Measurements from ENCODE around the gene GRIA4. TPM values are rescaled to one million over a fixed set of nuclear protein-coding genes. Genes with fewer than 3 reads are reported as not detected.

The GRIA4 gene
- total RNA-seq, 1 donor from 2014 or later = not detected

GRCh38 chr11:105789579-105790420 is 179.9 kb downstream of the GRIA4 start:
- H3K4me1 ChIP-seq = no peaks in the 10 kb centered on the region
- no peaks in the 10 kb centered on the region for H3K36me3 ChIP-seq
- intact Hi-C loops (cut with DNase I) = no loop called here
- no peak overlapping the region for H3K4me3 ChIP-seq
- H3K27ac ChIP-seq = no peak overlapping the region
- no peaks in the 10 kb centered on the region for H3K9me3 ChIP-seq
- no peaks in the 10 kb centered on the region for H3K27me3 ChIP-seq
- no peak for TF ChIP-seq CTCF (IDR thresholded peaks at IDR 0.05)
- no peak for TF ChIP-seq POLR2AphosphoS5 (IDR thresholded peaks at IDR 0.05; ENCODE audit: insufficient read depth in 1 of 2, low read depth in 1 of 2)
- TF ChIP-seq POLR2A (IDR thresholded peaks at IDR 0.05) = no peak
- DNase-seq (ENCODE audit: extremely low spot score in 2 of 2) = no peak

GRCh38 chr11:105790840-105791239 is 181.0 kb downstream of the GRIA4 start:
- Histone ChIP-seq H3K27ac (no peak overlapping the region), H3K4me1 (no peaks in the 10 kb centered on the region), H3K36me3 (no peaks in the 10 kb centered on the region), H3K4me3 (no peak overlapping the region), H3K27me3 (no peaks in the 10 kb centered on the region), H3K9me3 (no peaks in the 10 kb centered on the region)
- DNase-seq (ENCODE audit: extremely low spot score in 2 of 2) = no peak
- intact Hi-C loops (cut with DNase I) = no loop called here
- no peak for TF ChIP-seq POLR2AphosphoS5 (IDR thresholded peaks at IDR 0.05; ENCODE audit: insufficient read depth in 1 of 2, low read depth in 1 of 2)
- no peak for TF ChIP-seq POLR2A (IDR thresholded peaks at IDR 0.05)
- no peak for TF ChIP-seq CTCF (IDR thresholded peaks at IDR 0.05)

- TF ChIP-seq POLR2A (IDR thresholded peaks at IDR 0.05) (no peak), CTCF (IDR thresholded peaks at IDR 0.05) (no peak), POLR2AphosphoS5 (IDR thresholded peaks at IDR 0.05; ENCODE audit: insufficient read depth in 1 of 2, low read depth in 1 of 2) (no peak)
- H3K9me3 ChIP-seq = no peaks in the 10 kb centered on the region
- intact Hi-C loops (cut with DNase I) = no loop called here
Measured at GRCh38 chr11:105793092-105793491, 183.2 kb downstream of the GRIA4 start.

GRCh38 chr11:105799263-105799662 is 189.4 kb downstream of the GRIA4 start:
- DNase-seq (ENCODE audit: extremely low spot score in 2 of 2) = no peak
- Histone ChIP-seq H3K4me3 (no peak overlapping the region), H3K27ac (no peak overlapping the region), H3K27me3 (no peaks in the 10 kb centered on the region), H3K4me1 (no peaks in the 10 kb centered on the region), H3K36me3 (no peaks in the 10 kb centered on the region), H3K9me3 (no peaks in the 10 kb centered on the region)
- no peak for TF ChIP-seq POLR2A (IDR thresholded peaks at IDR 0.05)
- no peak for TF ChIP-seq POLR2AphosphoS5 (IDR thresholded peaks at IDR 0.05; ENCODE audit: insufficient read depth in 1 of 2, low read depth in 1 of 2)
- intact Hi-C loops (cut with DNase I) = no loop called here

More at GRCh38 chr11:105793092-105793491, 183.2 kb downstream of the GRIA4 start:
- no peaks in the 10 kb centered on the region for H3K36me3 ChIP-seq
- no peak overlapping the region for H3K27ac ChIP-seq
- no peaks in the 10 kb centered on the region for H3K4me1 ChIP-seq
- H3K27me3 ChIP-seq = no peaks in the 10 kb centered on the region
- H3K4me3 ChIP-seq = no peak overlapping the region
- DNase-seq (ENCODE audit: extremely low spot score in 2 of 2) = no peak

- no peaks in the 10 kb centered on the region for H3K9me3 ChIP-seq
- H3K4me1 ChIP-seq = no peaks in the 10 kb centered on the region
- no peak for TF ChIP-seq POLR2AphosphoS5 (IDR thresholded peaks at IDR 0.05; ENCODE audit: insufficient read depth in 1 of 2, low read depth in 1 of 2)
- no peak for TF ChIP-seq CTCF (IDR thresholded peaks at IDR 0.05)
- no peaks in the 10 kb centered on the region for H3K27me3 ChIP-seq
- no peak overlapping the region for H3K27ac ChIP-seq
- H3K36me3 ChIP-seq = no peaks in the 10 kb centered on the region
- intact Hi-C loops (cut with DNase I) = no loop called here
- H3K4me3 ChIP-seq = no peak overlapping the region
- DNase-seq (ENCODE audit: extremely low spot score in 2 of 2) = no peak
Measured at GRCh38 chr11:105799728-105800462, 190.0 kb downstream of the GRIA4 start.
